Duodenal mucosa (tissue), 2 donors: ENCODE results near the gene PRPSAP1.

Experiments used
- H3K27ac ChIP-seq: one replicate; pipeline ENCODE4 v1.7.0; 2013; ENCODE audit warnings: low read depth, low read length
- H3K27me3 ChIP-seq, 2 donors: one replicate each; pipeline ENCODE4 v1.7.0; 2013; ENCODE audit warnings: low read length in 2 of 2, control low read depth in 1 of 2; ENCODE audit not compliant: insufficient read depth in 2 of 2, control insufficient read depth in 1 of 2
- H3K36me3 ChIP-seq, 2 donors: one replicate each; pipeline ENCODE4 v1.7.0; 2013; ENCODE audit warnings: low read length in 2 of 2, control low read depth in 1 of 2; ENCODE audit not compliant: insufficient read depth in 2 of 2, control insufficient read depth in 1 of 2
- H3K4me1 ChIP-seq, 2 donors: one replicate each; pipeline ENCODE4 v1.7.0; 2013; ENCODE audit warnings: low read length in 2 of 2, control low read depth in 1 of 2; ENCODE audit not compliant: insufficient read depth in 2 of 2, control insufficient read depth in 1 of 2
- H3K4me3 ChIP-seq, 2 donors: one replicate each; pipeline ENCODE4 v1.7.0; 2013; ENCODE audit warnings: low read length in 2 of 2, low read depth in 1 of 2
- H3K9ac ChIP-seq, 2 donors: one replicate each; pipeline ENCODE4 v1.7.0; 2013; ENCODE audit warnings: low read length in 2 of 2, low read depth in 1 of 2
- H3K9me3 ChIP-seq, 2 donors: one replicate each; pipeline ENCODE4 v1.7.0; 2013; ENCODE audit warnings: low read length in 2 of 2, control low read depth in 1 of 2; ENCODE audit not compliant: control insufficient read depth in 1 of 2

PRPSAP1 gene

GRCh38 chr17:76390003-76390421, 36.3 kb upstream of the PRPSAP1 start:
- peaks cover 12 to 27% of the 10 kb centered on the region in 2 donors for H3K36me3 ChIP-seq
- no peaks in the 10 kb centered on the region for H3K9me3 ChIP-seq
- H3K9ac ChIP-seq: no peak overlapping the region
- H3K27ac ChIP-seq: no peak overlapping the region
- H3K4me1 ChIP-seq: peaks cover 0 to 26% of the 10 kb centered on the region in 2 donors
- H3K4me3 ChIP-seq: no peak overlapping the region
- H3K27me3 ChIP-seq: no peaks in the 10 kb centered on the region

GRCh38 chr17:76388966-76389888, 35.5 kb upstream of the PRPSAP1 start:
- peaks cover 12 to 26% of the 10 kb centered on the region in 2 donors for H3K36me3 ChIP-seq

DNA sequence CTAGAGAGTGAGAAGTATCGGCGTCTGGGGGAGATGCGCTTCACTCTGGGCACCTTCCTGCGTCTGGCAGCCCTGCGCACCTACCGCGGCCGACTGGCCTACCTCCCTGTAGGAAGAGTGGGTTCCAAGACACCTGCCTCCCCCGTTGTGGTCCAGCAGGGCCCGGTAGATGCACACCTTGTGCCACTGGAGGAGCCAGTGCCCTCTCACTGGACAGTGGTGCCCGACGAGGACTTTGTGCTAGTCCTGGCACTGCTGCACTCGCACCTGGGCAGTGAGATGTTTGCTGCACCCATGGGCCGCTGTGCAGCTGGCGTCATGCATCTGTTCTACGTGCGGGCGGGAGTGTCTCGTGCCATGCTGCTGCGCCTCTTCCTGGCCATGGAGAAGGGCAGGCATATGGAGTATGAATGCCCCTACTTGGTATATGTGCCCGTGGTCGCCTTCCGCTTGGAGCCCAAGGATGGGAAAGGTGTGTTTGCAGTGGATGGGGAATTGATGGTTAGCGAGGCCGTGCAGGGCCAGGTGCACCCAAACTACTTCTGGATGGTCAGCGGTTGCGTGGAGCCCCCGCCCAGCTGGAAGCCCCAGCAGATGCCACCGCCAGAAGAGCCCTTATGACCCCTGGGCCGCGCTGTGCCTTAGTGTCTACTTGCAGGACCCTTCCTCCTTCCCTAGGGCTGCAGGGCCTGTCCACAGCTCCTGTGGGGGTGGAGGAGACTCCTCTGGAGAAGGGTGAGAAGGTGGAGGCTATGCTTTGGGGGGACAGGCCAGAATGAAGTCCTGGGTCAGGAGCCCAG, 33.5 kb upstream of the PRPSAP1 start:
- Histone ChIP-seq H3K9ac (no peak overlapping the region), H3K27ac (no peak overlapping the region), H3K4me1 (peaks cover 3 to 36% of the 10 kb centered on the region in 2 donors), H3K27me3 (peaks cover 0 to 6% of the 10 kb centered on the region in 2 donors), H3K36me3 (peaks cover 6 to 19% of the 10 kb centered on the region in 2 donors), H3K4me3 (no peak overlapping the region), H3K9me3 (no peaks in the 10 kb centered on the region)

More at GRCh38 chr17:76388966-76389888, 35.5 kb upstream of the PRPSAP1 start:
- Histone ChIP-seq H3K27ac (no peak overlapping the region), H3K9me3 (no peaks in the 10 kb centered on the region), H3K4me1 (peaks cover 0 to 28% of the 10 kb centered on the region in 2 donors), H3K4me3 (no peak overlapping the region), H3K27me3 (no peaks in the 10 kb centered on the region), H3K9ac (no peak overlapping the region)

DNA sequence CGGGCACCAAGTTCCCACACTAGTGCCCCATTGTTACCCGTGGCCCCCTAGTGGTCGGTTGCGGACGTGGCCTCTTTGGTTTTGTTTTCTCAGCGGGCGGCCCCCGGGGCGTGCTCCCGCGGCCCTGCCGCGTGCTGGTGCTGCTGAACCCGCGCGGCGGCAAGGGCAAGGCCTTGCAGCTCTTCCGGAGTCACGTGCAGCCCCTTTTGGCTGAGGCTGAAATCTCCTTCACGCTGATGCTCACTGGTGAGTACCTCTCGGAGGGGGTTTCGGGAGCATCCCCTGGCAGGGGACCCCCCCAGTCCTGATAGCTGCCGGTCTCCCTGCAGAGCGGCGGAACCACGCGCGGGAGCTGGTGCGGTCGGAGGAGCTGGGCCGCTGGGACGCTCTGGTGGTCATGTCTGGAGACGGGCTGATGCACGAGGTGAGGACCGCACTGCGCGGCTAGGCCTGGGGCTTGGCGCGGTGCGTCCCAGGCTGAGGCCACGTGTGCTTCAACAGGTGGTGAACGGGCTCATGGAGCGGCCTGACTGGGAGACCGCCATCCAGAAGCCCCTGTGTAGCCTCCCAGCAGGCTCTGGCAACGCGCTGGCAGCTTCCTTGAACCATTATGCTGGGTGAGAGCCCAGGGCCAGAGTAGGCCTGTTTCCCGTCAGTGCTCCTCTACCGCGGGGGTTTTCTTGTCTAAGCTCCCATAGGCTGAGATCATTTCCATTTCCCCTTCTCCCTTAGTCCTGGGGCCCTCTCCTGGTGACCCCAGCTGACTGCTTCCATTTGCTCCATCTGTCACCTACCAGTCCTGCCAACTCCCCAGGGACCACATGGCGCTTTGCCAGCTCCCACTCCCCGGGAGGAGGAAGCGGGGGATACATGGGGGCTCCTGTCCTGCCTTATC, 32.4 kb upstream of the PRPSAP1 start:
- Histone ChIP-seq H3K27me3 (peaks cover 0 to 6% of the 10 kb centered on the region in 2 donors), H3K9ac (peak overlapping the region in 1 of 2 donors; percentile 39), H3K36me3 (peaks cover 6 to 11% of the 10 kb centered on the region in 2 donors), H3K4me1 (peaks cover 3 to 33% of the 10 kb centered on the region in 2 donors), H3K27ac (no peak overlapping the region), H3K4me3 (peak overlapping the region; percentile 66 to 70), H3K9me3 (no peaks in the 10 kb centered on the region)

DNA sequence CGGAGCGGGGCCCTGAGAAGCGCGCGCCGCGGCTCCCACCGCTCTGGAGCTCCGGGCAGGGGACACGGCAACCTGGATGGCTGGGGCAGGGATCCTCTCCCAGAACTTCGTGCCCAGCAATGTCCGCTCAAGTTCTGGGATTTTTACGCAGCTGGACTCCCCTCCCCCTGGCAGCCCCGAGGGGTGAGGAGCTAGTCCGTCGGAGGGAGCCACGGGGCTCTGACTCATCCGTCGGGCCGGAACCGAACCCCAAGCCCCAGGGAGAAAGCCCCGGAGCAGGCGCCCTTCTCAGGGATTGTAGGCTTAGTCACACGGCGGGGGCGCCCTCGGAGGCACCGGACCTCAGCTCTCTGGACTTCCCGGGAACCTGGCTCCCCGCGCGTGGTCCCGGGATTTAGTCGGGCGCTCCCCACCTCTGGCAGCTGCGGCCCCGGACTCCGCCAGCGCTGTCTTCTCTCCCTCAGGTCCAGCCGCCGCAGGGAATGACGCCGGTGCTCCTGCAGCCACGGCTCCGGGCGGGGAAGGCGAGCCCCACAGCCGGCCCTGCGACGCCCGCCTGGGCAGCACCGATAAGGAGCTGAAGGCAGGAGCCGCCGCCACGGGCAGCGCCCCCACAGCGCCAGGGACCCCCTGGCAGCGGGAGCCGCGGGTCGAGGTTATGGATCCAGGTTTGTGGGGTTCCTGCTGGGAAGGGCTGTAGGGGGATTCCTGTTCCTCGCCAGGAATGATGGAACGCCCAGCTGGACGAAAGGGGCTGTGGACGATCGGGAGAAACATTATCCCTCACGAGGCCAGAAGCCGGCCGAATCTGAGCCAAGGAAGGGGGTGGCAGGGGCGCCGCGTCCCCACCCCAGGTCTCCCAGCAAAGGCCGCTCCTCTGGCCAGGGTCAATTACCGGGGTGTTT, 31.5 kb upstream of the PRPSAP1 start:
- peak overlapping the region; percentile 10 for H3K27ac ChIP-seq
- H3K27me3 ChIP-seq: peaks cover 0 to 6% of the 10 kb centered on the region in 2 donors
- peak overlapping the region; percentile 66 to 70 for H3K4me3 ChIP-seq
- no peaks in the 10 kb centered on the region for H3K9me3 ChIP-seq
- peaks cover under 1 to 4% of the 10 kb centered on the region in 2 donors for H3K36me3 ChIP-seq
- H3K9ac ChIP-seq: peak overlapping the region; percentile 43 to 58
- peaks cover 3 to 33% of the 10 kb centered on the region in 2 donors for H3K4me1 ChIP-seq

- no peaks in the 10 kb centered on the region for H3K36me3 ChIP-seq
- peak within 1 kb of the TSS; percentile 54 to 58 for H3K9ac ChIP-seq
- H3K27me3 ChIP-seq: peaks cover 0 to 6% of the 10 kb centered on the region in 2 donors
- H3K4me3 ChIP-seq: peak within 1 kb of the TSS; percentile 69 to 70
- H3K4me1 ChIP-seq: peaks cover 3 to 33% of the 10 kb centered on the region in 2 donors
- peak within 1 kb of the TSS; percentile 42 for H3K27ac ChIP-seq
- H3K9me3 ChIP-seq: no peaks in the 10 kb centered on the region
Measured at GRCh38 chr17:76384222-76384986, 30.7 kb upstream of the PRPSAP1 start, which contains the start of gene SPHK1. Gene SPHK1, plus strand, starts transcription at chr17:76384609. Its CDS starts 1,036 bp downstream, at chr17:76385645.

GRCh38 chr17:76383546-76384221, 30.0 kb upstream of the PRPSAP1 start:
- H3K4me1 ChIP-seq: peaks cover 3 to 33% of the 10 kb centered on the region in 2 donors
- peak overlapping the region; percentile 69 to 70 for H3K4me3 ChIP-seq
- peaks cover 0 to 6% of the 10 kb centered on the region in 2 donors for H3K27me3 ChIP-seq
- H3K9ac ChIP-seq: peak overlapping the region; percentile 18 to 54
- peak overlapping the region; percentile 42 for H3K27ac ChIP-seq
- H3K9me3 ChIP-seq: no peaks in the 10 kb centered on the region
- no peaks in the 10 kb centered on the region for H3K36me3 ChIP-seq
